ENCODE results near the gene ADSL. TPM values are rescaled to one million over a fixed set of nuclear protein-coding genes. Genes with fewer than 3 reads are reported as not detected.

The ADSL gene
- total RNA-seq, 1 donor from 2014 or later: 128 TPM

DNA sequence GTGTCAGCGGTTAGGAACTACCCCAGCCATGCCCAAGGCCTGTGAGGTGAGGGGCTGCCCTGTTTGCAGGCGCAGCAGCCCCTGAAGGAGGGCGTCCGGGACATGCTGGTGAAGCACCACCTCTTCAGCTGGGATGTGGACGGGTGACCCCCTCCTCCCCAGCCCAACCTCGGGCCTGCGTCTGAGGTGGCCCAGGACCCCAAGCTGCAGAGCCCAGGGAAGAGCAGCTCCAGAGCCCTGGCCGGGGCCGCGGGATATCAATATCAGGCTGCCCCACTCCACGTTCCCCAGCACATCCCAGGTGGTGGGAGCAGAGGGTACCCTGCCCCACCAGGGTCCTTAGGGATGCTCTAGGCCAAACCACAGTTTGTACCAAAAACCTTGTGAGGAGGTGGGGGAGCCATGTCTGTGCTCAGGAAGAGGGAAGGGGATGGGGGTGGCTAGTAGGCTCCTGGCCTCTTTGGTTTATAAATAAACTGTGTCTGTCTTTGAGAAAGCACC lies 63.4 kb downstream of the ADSL start:
- H3K4me3 ChIP-seq (ENCODE audit: low read depth, low read length): no peak overlapping the region
- no peak for DNase-seq (ENCODE audit: low read depth)
- TF ChIP-seq CTCF (conservative IDR thresholded peaks at IDR 0.05; ENCODE audit: low read depth, low read length): no peak

- no peak for TF ChIP-seq CTCF (conservative IDR thresholded peaks at IDR 0.05; ENCODE audit: low read depth, low read length)
- no peak for DNase-seq (ENCODE audit: low read depth)
- H3K4me3 ChIP-seq (ENCODE audit: low read depth, low read length): no peak overlapping the region
Measured at GRCh38 chr22:40410272-40410671, 64.0 kb downstream of the ADSL start.

- no peak overlapping the region for H3K4me3 ChIP-seq (ENCODE audit: low read depth, low read length)
- no peak for DNase-seq (ENCODE audit: low read depth)
- TF ChIP-seq CTCF (conservative IDR thresholded peaks at IDR 0.05; ENCODE audit: low read depth, low read length): no peak
Measured at GRCh38 chr22:40410731-40411505, 64.6 kb downstream of the ADSL start.

DNA sequence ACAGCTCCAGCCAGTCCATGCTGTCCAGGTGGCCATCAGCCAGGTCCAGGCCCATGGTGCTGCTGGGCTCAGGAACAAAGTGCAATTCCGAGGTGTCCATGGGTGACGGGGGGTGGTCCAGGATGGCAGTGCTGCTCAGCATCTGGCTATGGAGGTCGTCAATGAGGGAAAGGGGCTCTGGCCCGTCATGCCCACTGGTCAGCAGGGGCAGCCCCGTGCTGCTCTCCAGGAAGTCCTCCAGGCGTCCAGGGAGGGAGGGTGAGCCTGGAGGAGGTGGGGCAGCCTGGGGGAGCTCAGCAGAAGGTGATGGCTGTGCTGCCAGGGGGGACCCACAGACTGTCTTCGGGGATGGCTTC lies 65.2 kb downstream of the ADSL start:
- no peak for DNase-seq (ENCODE audit: low read depth)
- TF ChIP-seq CTCF (conservative IDR thresholded peaks at IDR 0.05; ENCODE audit: low read depth, low read length): no peak
- H3K4me3 ChIP-seq (ENCODE audit: low read depth, low read length): no peak overlapping the region

DNA sequence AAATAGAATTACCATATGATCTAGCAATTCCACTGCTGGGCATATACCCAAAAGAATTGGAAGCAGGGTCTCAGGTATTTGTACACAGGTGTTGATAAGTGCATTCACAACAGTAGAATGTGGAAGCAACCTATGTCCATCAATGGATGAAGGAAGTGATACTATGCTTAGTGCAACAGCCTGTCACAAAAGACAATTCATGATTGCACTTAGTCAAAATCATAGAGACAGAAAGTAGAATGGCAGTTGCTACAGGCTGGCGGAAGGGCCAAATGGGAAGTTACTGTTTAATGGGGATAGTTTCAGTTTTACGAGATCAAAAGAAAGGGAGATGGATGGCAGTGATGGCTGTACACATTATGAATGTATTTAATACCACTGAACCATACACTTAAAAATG lies 66.1 kb downstream of the ADSL start:
- TF ChIP-seq CTCF (conservative IDR thresholded peaks at IDR 0.05; ENCODE audit: low read depth, low read length): no peak
- no peak overlapping the region for H3K4me3 ChIP-seq (ENCODE audit: low read depth, low read length)
- DNase-seq (ENCODE audit: low read depth): no peak

DNA sequence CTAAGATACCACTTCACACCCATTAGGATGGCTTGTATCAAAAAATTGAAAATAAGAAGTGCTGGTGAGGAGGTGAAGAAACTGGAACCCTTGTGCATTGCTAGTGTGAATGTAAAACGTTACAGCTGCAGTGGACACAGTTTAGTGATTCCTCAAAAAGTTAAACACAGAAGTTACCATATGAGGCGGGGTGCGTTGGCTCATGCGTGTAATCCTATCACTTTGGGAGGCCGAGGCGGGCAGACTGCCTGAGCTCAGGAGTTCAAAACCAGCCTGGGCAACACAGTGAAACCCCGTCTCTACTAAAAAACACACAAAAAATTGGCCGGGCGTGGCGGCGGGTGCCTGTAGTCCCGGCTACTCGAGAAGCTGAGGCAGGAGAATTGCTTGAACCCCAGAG lies 67.6 kb downstream of the ADSL start:
- no peak for DNase-seq (ENCODE audit: low read depth)
- no peak overlapping the region for H3K4me3 ChIP-seq (ENCODE audit: low read depth, low read length)
- no peak for TF ChIP-seq CTCF (conservative IDR thresholded peaks at IDR 0.05; ENCODE audit: low read depth, low read length)

DNA sequence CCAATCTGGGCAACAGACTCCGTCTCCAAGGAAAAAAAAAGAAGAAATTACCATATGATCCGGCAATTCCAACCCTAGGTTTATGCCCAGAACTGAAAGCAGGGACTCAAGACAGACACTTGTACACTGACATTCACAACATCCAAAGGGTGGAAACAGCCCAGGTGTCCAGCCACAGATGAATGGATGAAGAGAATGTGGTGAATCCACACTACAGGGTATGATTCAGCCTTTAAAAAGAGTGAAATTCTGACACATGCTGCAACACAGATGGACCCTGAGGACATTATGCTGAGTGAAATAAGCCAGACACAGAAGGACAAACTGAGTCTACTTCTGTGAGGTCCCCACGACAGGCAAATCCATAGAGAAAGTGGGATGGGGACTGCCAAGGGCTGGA lies 68.0 kb downstream of the ADSL start:
- DNase-seq (ENCODE audit: low read depth): peak; percentile 22
- H3K4me3 ChIP-seq (ENCODE audit: low read depth, low read length): no peak overlapping the region
- no peak for TF ChIP-seq CTCF (conservative IDR thresholded peaks at IDR 0.05; ENCODE audit: low read depth, low read length)

All from epithelial cell of proximal tubule (primary cell).